Measurements from ENCODE around the gene FBXW11. TPM values are rescaled to one million over a fixed set of nuclear protein-coding genes. Genes with fewer than 3 reads are reported as not detected.

FBXW11 gene
- polyA plus RNA-seq, 1 donor from 2014 or later = 103 TPM

DNA sequence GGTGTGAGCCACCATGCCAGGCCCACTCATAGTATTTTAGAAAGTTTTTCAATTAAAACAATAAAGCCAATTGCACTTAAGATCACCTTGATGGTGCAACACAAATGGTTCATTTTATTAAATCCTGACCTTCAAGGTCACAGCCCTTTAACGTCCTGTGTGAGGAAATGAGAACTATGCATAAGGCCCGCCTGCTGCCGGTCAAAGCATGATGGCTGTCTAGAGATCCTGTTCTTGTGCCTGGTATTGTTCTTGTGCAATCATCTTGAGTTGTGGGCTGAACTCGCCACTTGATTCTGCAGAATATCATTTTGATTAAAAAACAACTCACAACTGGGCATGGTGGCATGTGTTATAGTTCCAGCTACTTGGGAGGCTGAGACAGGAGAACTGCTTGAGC lies 43.6 kb upstream of the FBXW11 start:
- no peaks in the 10 kb centered on the region for H3K27me3 ChIP-seq (ENCODE audit: insufficient read depth, low read depth, low read length)
- no peak overlapping the region for H3K27ac ChIP-seq (ENCODE audit: low read length)
- H4K20me1 ChIP-seq (ENCODE audit: insufficient read depth) = no peaks in the 10 kb centered on the region

GRCh38 chr5:172049226-172049796 lies 42.9 kb upstream of the FBXW11 start:
- Histone ChIP-seq H3K9ac (ENCODE audit: low read length) (no peak overlapping the region), H3K9me3 (ENCODE audit: low read length) (no peaks in the 10 kb centered on the region), H3K4me3 (ENCODE audit: low read length) (no peak overlapping the region), H3K27ac (ENCODE audit: low read length) (no peak overlapping the region), H3K79me2 (replicated peaks; ENCODE audit: insufficient read depth, low read length) (no peaks in the 10 kb centered on the region), H3K27me3 (ENCODE audit: insufficient read depth, low read depth, low read length) (no peaks in the 10 kb centered on the region), H3K9me2 (ENCODE audit: insufficient read depth, low read length) (no peaks in the 10 kb centered on the region), H2AFZ (ENCODE audit: low read depth, low read length) (no peak overlapping the region), H4K20me1 (ENCODE audit: insufficient read depth) (no peaks in the 10 kb centered on the region), H3K4me2 (ENCODE audit: low read length) (no peak overlapping the region), H3F3A (ENCODE audit: insufficient read depth, low read length, poor library complexity, severe bottlenecking) (no peaks in the 10 kb centered on the region), H3K36me3 (ENCODE audit: insufficient read depth, low read length) (no peaks in the 10 kb centered on the region)
- no peak for TF ChIP-seq EZH2 (IDR thresholded peaks at IDR 0.05; ENCODE audit: borderline replicate concordance, insufficient read depth, low read length, poor library complexity, severe bottlenecking)
- TF ChIP-seq, protein P1, sequence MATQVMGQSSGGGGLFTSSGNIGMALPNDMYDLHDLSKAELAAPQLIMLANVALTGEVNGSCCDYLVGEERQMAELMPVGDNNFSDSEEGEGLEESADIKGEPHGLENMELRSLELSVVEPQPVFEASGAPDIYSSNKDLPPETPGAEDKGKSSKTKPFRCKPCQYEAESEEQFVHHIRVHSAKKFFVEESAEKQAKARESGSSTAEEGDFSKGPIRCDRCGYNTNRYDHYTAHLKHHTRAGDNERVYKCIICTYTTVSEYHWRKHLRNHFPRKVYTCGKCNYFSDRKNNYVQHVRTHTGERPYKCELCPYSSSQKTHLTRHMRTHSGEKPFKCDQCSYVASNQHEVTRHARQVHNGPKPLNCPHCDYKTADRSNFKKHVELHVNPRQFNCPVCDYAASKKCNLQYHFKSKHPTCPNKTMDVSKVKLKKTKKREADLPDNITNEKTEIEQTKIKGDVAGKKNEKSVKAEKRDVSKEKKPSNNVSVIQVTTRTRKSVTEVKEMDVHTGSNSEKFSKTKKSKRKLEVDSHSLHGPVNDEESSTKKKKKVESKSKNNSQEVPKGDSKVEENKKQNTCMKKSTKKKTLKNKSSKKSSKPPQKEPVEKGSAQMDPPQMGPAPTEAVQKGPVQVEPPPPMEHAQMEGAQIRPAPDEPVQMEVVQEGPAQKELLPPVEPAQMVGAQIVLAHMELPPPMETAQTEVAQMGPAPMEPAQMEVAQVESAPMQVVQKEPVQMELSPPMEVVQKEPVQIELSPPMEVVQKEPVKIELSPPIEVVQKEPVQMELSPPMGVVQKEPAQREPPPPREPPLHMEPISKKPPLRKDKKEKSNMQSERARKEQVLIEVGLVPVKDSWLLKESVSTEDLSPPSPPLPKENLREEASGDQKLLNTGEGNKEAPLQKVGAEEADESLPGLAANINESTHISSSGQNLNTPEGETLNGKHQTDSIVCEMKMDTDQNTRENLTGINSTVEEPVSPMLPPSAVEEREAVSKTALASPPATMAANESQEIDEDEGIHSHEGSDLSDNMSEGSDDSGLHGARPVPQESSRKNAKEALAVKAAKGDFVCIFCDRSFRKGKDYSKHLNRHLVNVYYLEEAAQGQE (IDR thresholded peaks at IDR 0.05; ENCODE audit: borderline replicate concordance) = no peak
- no peak for TF ChIP-seq SMC3 (conservative IDR thresholded peaks at IDR 0.05; ENCODE audit: poor library complexity)
- no peak for TF ChIP-seq TAF1 (IDR thresholded peaks at IDR 0.05; ENCODE audit: low read depth)
- TF ChIP-seq EP300 (conservative IDR thresholded peaks at IDR 0.05; ENCODE audit: poor library complexity, severe bottlenecking) = no peak
- TF ChIP-seq, protein P2, sequence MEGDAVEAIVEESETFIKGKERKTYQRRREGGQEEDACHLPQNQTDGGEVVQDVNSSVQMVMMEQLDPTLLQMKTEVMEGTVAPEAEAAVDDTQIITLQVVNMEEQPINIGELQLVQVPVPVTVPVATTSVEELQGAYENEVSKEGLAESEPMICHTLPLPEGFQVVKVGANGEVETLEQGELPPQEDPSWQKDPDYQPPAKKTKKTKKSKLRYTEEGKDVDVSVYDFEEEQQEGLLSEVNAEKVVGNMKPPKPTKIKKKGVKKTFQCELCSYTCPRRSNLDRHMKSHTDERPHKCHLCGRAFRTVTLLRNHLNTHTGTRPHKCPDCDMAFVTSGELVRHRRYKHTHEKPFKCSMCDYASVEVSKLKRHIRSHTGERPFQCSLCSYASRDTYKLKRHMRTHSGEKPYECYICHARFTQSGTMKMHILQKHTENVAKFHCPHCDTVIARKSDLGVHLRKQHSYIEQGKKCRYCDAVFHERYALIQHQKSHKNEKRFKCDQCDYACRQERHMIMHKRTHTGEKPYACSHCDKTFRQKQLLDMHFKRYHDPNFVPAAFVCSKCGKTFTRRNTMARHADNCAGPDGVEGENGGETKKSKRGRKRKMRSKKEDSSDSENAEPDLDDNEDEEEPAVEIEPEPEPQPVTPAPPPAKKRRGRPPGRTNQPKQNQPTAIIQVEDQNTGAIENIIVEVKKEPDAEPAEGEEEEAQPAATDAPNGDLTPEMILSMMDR (IDR thresholded peaks at IDR 0.05; ENCODE audit: poor library complexity, severe bottlenecking) = no peak
- TF ChIP-seq RAD21 (conservative IDR thresholded peaks at IDR 0.05) = no peak
- no peak for TF ChIP-seq MXI1 (conservative IDR thresholded peaks at IDR 0.05; ENCODE audit: poor library complexity, severe bottlenecking)
- TF ChIP-seq POLR2AphosphoS5 (IDR thresholded peaks at IDR 0.05) = no peak

More for the DNA sequence above, 43.6 kb upstream of the FBXW11 start:
- H3K9ac ChIP-seq (ENCODE audit: low read length) = no peak overlapping the region
- no peak overlapping the region for H3K4me3 ChIP-seq (ENCODE audit: low read length)
- H3K79me2 ChIP-seq (replicated peaks; ENCODE audit: insufficient read depth, low read length) = no peaks in the 10 kb centered on the region
- no peak for TF ChIP-seq SMC3 (conservative IDR thresholded peaks at IDR 0.05; ENCODE audit: poor library complexity)
- no peak for TF ChIP-seq TAF1 (IDR thresholded peaks at IDR 0.05; ENCODE audit: low read depth)
- TF ChIP-seq POLR2AphosphoS5 (IDR thresholded peaks at IDR 0.05) = no peak
- no peak for TF ChIP-seq EZH2 (IDR thresholded peaks at IDR 0.05; ENCODE audit: borderline replicate concordance, insufficient read depth, low read length, poor library complexity, severe bottlenecking)
- no peak for TF ChIP-seq MXI1 (conservative IDR thresholded peaks at IDR 0.05; ENCODE audit: poor library complexity, severe bottlenecking)
- TF ChIP-seq EP300 (conservative IDR thresholded peaks at IDR 0.05; ENCODE audit: poor library complexity, severe bottlenecking) = no peak
- TF ChIP-seq, protein P2 (IDR thresholded peaks at IDR 0.05; ENCODE audit: poor library complexity, severe bottlenecking) = no peak
- no peak overlapping the region for H3K4me2 ChIP-seq (ENCODE audit: low read length)
- H3K36me3 ChIP-seq (ENCODE audit: insufficient read depth, low read length) = no peaks in the 10 kb centered on the region
- H3F3A ChIP-seq (ENCODE audit: insufficient read depth, low read length, poor library complexity, severe bottlenecking) = no peaks in the 10 kb centered on the region
- no peaks in the 10 kb centered on the region for H3K9me2 ChIP-seq (ENCODE audit: insufficient read depth, low read length)
- no peaks in the 10 kb centered on the region for H3K9me3 ChIP-seq (ENCODE audit: low read length)
- no peak overlapping the region for H2AFZ ChIP-seq (ENCODE audit: low read depth, low read length)
